ENCODE data around the gene TUBA4B.

- TF ChIP-seq POLR2A (IDR thresholded peaks at IDR 0.05; ENCODE audit: low read depth, low read length) (no peak), CTCF (conservative IDR thresholded peaks at IDR 0.05; ENCODE audit: low read depth, low read length) (no peak), SMC3 (IDR thresholded peaks at IDR 0.05; ENCODE audit: low read depth, low read length) (no peak), FOS (IDR thresholded peaks at IDR 0.05; ENCODE audit: low read depth, low read length) (no peak), NFE2L2 (IDR thresholded peaks at IDR 0.05; ENCODE audit: low read depth, low read length) (no peak), USF2 (IDR thresholded peaks at IDR 0.05; ENCODE audit: low read depth, low read length) (no peak), RFX5 (IDR thresholded peaks at IDR 0.05; ENCODE audit: low read depth, low read length) (no peak), MXI1 (IDR thresholded peaks at IDR 0.05; ENCODE audit: borderline replicate concordance, low read depth, low read length) (no peak), RAD21 (IDR thresholded peaks at IDR 0.05; ENCODE audit: low read length) (no peak), RCOR1 (IDR thresholded peaks at IDR 0.05; ENCODE audit: insufficient replicate concordance, low read length) (no peak), CEBPB (IDR thresholded peaks at IDR 0.05; ENCODE audit: low read depth, low read length) (no peak), CHD1 (IDR thresholded peaks at IDR 0.05; ENCODE audit: low read depth, low read length) (no peak)
These were observed 32.2 kb upstream of the TUBA4B start for GRCh38 chr2:219220652-219221402.
